AG10803 (cell line): ENCODE data around the gene HOXA3.

Source experiments
- DNase-seq: peaks from one replicate; pipeline ENCODE4 v3.0.0; 2010; ENCODE audit warnings: low read depth
- H3K4me3 ChIP-seq: 2 replicates; pipeline ENCODE4 v1.5.1; 2011; ENCODE audit warnings: mild to moderate bottlenecking, low read length, control low read depth
- TF ChIP-seq, protein P1 (sequence below): conservative IDR thresholded peaks from 2 replicates; pipeline ENCODE4 v1.5.1; 2011; ENCODE audit warnings: mild to moderate bottlenecking, low read length, control low read depth, inconsistent platforms

The HOXA3 gene

DNA sequence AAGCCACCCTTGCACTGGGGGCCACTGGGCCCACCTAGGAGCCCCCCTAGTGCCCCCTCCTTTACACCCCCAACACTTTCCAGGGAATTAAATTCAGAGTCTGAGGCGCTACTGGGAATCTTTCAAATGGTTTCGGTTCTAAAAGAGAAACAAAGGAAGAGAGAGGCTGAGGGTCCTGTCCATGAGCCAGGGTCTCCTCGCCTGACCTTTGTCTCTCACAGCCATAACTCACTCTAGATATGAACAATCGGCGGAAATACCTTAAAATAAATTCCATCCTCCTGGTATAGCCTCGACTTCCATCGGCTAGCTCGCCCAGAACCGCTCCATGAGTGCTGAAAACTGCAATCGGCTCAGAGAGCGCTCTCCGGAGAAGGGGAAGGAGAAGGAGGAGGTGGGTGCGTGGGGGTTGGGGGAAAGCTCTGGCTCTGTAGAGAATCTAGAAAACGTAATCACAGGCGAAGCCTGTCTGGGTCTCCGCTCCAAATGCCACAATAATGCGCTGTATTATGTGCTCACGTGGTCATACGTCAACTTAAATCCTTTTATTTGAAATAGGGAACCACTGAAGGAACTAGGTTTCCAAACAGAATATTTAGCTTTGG is 34.4 kb downstream of the HOXA3 start:
- TF ChIP-seq, protein P1, sequence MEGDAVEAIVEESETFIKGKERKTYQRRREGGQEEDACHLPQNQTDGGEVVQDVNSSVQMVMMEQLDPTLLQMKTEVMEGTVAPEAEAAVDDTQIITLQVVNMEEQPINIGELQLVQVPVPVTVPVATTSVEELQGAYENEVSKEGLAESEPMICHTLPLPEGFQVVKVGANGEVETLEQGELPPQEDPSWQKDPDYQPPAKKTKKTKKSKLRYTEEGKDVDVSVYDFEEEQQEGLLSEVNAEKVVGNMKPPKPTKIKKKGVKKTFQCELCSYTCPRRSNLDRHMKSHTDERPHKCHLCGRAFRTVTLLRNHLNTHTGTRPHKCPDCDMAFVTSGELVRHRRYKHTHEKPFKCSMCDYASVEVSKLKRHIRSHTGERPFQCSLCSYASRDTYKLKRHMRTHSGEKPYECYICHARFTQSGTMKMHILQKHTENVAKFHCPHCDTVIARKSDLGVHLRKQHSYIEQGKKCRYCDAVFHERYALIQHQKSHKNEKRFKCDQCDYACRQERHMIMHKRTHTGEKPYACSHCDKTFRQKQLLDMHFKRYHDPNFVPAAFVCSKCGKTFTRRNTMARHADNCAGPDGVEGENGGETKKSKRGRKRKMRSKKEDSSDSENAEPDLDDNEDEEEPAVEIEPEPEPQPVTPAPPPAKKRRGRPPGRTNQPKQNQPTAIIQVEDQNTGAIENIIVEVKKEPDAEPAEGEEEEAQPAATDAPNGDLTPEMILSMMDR: no peak
- DNase-seq: no peak
- H3K4me3 ChIP-seq: no peak overlapping the region

DNA sequence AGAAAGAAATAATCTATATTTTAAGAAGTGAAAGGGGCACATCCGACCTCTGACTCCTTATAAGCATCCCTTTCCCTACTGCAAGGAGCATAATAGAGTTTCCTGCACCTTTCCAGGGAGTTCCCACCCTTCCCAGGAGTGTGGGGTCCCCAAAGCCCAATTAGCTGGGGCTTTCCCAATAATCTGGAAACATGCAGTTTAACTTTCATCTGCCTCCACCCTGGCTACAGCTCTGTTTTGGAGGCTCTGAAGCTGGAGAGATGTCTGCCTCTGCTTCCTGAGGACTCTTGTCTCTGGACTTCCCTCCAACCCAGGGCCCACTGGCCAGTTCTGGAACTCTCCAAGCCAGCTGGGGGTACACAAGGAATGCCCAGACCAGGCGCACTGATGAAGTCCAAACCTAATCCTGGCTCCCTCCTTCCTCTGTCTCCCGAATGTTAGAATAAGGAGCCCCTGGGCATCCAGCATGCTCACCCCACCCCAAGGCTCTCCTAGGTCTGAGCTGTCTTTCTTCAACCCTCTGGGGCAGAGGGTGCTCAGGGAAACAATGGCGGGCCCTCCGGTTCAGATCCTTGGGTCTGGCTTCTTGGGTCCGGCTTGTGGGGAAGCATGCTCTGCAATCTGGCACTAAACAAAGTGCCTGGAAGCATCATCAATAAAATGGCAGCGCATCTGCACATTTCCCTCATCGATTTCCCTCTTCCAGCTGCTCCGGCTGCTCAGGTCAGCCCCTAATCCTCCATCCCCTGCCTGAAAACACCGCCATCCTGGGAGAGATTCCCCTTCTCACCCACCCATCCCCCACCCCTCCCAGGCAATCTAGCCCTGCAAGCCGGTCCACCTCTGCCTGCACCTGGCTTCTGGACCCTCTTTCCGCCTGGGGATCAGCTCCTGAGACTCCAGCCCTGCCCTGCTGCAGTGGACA is 35.2 kb downstream of the HOXA3 start:
- TF ChIP-seq, protein P1: no peak
- no peak overlapping the region for H3K4me3 ChIP-seq

DNA sequence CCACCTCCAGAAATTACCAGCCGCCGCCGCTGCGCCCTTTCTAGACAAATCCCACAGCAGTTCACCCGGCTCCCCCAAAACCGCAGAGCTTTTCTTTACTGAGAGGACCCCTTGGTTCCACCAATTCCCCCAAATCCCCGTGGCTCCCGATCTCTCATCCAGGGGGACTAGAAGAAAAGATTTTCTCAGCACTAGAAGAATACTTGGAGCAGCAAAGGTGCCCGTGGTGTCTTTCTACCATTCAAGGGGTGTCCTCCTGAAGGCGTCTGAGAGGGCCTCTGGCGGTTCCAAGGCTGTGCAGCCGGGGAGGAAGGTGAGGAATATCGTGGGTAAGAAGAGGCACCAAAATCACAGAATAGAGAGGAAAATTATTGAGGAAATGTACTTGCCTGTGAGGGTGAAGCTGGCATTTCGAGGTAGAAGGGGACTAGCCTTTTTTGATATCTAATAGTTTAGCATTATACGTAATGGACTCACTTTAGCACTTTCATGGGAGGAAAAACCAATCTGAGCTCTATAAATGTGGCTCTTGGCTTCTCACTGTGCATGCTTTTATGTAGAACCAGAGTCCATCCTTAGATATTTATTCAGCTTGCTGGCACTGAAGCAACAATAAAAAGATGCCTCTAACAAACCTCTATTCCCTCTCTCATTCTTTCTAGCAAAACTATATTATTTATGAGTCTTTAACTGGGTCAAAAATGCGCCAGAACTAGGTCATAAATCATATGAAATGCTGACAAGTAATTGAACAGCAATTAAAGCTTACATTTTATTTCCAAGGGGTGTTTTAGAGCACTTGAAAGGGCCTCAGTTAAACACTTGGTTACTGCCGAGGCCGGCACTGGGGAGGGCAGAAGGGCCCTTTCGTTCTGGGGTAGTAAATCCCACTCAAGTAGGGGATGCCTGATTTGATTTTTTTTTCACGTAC is 36.1 kb downstream of the HOXA3 start:
- TF ChIP-seq, protein P1: no peak
- H3K4me3 ChIP-seq: no peak overlapping the region
- no peak for DNase-seq

More for the DNA sequence above, 35.2 kb downstream of the HOXA3 start:
- DNase-seq: no peak

DNA sequence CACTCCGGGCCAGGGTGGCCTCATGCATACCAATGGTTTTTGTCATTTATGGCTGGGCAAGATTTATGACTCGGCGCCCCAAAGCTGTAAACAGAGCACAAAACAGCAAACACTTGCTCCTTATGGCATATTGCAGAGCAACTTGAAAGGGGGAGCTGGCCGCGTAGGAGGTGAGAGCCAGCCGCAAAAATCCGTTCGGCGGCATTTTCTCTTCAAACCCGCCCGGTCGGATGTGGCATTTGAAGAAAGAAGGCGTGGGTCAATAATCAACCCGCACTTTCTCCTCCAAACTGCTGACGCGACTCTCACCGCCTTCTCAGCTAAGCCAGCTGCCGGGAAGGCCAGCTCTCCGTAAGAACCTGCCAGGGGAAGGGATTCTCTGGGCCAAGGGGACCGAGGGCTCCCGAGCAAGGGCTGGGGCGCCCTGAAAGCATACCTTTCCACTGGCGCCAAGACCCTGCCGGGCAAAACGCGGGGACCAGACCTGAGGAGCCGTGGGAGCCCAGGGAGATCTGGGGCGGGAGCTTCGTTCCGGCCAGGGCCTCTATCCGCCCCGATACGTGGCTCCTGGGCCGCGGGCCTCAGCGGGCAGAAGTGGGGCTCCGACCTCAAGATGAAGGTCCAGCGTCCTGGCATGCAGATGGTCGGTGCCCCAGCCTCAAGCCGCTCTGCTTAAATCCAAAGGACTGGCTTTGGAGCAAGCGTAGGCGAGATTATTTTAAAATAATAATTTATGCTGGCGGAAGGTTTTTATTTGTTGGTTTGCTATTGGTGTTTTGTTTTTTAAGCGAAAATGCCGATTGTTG is 37.0 kb downstream of the HOXA3 start:
- TF ChIP-seq, protein P1: no peak
- H3K4me3 ChIP-seq: no peak overlapping the region
- no peak for DNase-seq

DNA sequence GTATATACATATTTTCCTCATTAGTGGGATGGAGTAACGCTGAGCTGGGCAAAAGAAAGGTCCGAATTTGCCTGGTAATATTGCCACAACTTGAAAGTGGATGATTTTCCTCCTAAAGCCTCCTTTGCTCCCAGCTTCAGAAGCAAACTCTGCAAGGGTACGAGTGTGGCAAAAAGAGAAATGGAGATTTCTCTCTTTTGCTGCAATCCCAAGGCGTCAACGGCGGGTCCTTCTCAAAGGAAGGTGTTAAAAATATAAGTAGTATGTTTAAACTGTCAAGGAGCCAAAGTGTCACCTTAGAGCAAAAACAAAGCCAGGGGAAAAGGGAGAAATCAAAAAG is 37.5 kb downstream of the HOXA3 start:
- no peak for DNase-seq
- H3K4me3 ChIP-seq: no peak overlapping the region

More for the DNA sequence above, 37.5 kb downstream of the HOXA3 start:
- TF ChIP-seq, protein P1: no peak
